Esophagus mucosa (tissue), 1 donor: Measurements from ENCODE around the gene GCLC. TPM values are rescaled to one million over a fixed set of nuclear protein-coding genes. Genes with fewer than 3 reads are reported as not detected.
"Not testable (repeated sequence)": the region's sequence is repeated elsewhere in the genome, so short reads cannot be mapped to it uniquely, and the experiment has no call there.

Source experiments
- ATAC-seq: fragments of 200-7000 bp; cut with Tn5 transposase; one replicate; pipeline ENCODE4 v1.9.1; 2020
- total RNA-seq: library from RNA; stranded (reverse); gene quantifications from one replicate; pipeline ENCODE4 v1.2.4, GENCODE V29; 2023
- donor health status: DM: yes; HTN: yes; CAD: no.

The GCLC gene
- total RNA-seq, 1 donor from 2014 or later: 24.5 TPM

DNA sequence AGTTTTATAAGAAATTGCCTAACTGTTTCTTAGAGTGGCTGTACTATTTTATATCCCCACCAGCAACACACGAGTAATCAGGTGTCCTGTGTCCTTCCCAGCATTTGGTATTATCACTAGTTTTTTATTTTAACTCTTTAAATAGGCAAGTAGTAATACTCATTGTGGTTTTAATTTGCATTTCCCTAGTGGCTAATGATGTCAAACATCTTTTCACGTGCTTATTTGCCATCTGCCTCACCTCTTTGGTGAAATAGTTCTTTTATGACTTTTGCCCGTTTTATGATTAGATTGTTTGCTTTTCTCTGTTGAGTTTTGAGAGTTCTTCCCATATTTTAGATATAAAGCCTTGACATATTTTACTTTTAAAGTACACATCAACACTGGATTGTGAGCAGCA lies 57.8 kb downstream of the GCLC start:
- no peak for ATAC-seq

DNA sequence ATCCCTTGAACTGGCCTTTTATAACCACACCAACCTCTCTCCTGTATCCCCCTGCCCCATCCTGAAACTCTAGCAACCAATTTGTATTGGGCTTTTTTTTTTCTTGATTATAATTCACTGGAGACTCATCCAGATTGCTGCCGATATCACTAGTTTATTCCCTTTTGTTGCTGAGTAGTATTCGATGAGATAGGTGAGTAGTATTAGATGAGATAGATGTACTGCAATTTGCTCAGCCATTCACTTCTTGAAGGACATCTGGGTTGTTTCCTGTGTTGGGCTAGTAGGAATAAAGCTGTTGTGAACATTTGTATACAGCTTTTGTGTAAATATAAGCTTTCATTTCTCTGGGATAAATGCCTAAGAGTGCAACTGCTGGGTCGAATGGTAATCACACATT lies 58.2 kb downstream of the GCLC start:
- no peak for ATAC-seq

DNA sequence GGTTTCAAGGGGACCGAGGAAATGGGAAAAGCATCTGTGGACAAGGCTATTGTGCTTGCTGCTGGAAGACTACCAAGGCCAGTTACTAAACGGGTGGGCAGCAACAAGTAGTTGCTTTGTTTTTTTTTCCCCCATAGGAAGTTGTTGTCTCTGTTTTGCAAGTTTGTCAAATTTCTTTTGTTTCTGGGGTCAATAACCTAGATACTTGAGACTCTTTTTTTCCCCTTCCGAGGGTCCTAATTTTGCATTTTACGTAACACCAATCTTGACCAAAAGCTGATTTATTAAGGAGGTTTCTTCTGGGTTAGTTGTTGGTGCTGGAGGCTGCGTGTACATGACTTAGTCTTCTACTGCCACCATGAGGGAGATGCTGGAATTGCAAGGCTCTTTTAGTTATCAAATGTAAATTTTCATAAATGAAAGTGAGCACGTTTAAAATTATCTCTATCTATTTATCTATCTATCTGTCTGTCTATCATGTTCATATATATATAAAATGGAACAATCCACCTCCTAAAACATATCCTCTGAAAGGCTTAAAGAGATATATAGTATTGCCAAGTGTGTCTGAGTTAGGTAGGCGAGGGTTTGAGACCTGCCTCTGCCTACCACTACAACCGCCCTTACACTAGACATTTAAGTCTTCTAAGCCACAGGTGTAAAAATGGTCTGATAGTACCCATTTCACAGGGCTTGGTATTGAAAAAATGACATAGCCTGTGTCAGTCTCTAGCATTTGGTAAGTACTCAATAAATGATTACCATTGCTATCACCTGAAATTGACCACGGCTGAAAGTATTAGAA lies 60.2 kb downstream of the GCLC start:
- peak; percentile 72 for ATAC-seq

DNA sequence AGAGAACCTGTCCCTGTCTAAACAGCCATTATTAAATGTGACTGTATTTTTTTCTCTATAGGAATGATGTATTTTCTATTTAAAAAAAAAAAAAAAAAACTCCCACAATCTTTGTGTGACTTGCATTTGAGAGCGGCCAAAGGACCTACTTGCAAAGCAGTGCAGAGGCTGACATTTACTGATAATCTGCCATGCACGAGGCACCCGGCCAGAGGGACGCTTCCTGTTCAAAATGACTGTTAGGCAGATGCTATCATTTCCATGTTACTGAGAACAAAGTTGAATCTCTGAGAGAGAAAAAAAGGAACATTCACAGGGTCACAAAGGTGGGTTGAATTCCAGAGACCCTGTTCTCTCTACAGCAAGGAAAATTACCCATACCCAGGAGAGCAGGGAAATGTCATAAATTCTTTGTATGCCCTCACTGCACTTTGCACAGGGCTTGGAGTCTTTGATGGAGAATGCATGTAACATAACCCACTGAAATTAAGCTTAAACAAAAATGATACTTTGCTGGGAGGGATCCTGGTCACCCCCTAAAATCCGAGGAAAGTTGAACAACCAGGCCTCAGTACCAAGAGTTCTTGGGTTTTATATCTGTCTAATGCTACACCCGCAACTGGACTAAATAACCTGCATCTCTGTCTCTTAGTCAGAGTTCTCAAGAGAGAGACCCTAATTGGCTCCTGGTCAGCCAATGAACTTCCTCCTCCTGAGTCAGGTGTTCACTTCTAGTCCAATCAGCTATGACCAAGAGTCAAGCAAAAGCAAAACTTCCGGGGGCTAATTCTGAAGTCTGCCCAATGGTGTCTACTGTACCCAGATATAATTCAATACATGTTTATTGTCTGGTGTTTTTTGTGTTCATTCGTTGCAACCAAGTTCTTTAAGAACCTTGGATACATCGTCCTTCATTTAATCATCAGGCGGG lies 61.2 kb downstream of the GCLC start:
- ATAC-seq: no peak

DNA sequence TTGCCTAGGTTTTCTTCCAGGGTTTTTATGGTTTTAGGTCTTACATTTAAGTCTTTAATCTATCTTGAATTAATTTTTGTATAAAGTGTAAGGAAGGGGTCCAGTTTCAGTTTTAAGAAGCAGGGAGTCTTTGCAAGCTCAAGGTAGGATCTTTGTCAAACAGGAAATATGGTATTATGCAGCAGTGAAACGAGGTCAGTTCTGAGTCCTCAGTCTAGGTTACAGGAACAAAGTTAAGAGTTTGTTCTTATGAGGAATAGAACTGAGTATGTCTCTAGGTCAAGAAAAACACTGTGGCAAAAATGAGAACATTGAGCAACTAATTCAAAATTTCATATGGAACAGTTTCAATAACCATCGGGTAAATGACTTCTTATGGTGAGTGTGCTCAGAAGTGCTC lies 63.6 kb downstream of the GCLC start:
- no peak for ATAC-seq

DNA sequence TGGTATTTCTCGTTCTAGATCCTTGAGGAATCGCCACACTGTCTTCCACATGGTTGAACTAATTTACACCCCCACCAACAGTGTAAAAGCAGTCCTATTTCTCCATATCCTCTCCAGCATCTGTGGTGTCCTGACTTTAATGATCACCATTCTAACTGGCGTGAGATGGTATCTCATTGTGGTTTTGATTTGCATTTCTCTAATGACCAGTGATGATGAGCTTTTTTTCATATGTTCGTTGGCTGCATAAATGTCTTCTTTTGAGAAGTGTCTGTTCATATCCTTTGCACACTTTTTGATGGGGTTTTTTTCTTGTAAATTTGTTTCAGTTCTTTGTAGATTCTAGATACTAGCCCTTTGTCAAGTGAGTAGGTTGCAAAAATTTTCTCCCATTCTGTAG lies 64.1 kb downstream of the GCLC start:
- ATAC-seq: not testable (repeated sequence)

DNA sequence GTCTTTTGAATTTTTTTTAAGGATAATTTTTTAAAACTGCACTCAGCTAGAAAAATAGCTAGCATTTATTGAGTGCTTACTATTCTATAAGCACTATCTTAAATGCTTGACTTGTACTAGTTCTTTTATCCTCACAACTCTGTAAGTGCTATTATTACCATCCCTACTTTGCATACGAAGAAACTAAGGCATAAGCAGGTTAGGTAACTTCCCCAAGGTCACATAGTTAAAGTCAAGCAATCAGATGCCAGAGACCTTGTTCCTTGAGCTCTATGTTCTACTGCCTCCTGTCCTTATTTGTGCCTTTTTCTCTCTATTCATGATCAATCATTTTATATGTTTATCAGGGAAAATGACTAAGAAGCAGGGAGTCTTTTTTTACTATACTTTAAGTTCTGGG lies 65.0 kb downstream of the GCLC start:
- ATAC-seq: no peak

DNA sequence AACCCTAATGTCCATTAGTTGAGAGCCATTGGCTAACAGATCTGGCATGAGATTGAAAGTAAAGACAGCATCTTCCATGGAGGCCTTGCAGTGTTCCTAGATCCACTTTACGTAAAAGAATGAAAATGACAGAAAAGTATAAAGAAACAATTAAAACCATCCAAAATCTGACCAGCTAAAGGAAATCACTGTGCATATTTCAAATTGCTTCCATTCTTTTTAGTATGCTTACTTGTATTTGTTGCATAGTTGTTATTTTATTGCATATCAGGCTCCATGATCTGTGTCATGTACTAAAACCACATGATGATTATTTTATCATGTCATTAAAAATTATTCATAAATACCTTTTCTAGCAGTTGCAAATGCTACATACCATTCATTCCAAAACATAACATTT lies 67.9 kb downstream of the GCLC start:
- no peak for ATAC-seq

DNA sequence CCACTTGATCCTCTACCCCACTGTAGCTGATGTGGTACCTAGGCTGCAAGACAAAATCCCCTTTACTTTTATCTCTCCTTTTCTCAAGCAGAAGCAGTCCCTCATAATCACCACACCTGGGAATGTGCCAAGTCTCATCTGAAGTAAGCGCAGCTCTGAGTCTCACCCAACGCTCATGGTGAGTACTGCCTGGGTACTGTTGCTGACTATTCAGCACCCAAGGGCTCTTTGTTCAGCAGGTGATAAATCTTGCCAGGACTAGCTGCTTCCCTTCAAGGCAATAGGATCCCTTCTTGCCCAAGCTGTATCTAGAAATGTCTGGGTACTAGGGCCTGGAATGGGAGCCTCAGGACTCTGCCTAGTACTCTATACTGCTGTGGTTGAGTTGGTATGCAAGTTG lies 70.9 kb downstream of the GCLC start:
- ATAC-seq: no peak

DNA sequence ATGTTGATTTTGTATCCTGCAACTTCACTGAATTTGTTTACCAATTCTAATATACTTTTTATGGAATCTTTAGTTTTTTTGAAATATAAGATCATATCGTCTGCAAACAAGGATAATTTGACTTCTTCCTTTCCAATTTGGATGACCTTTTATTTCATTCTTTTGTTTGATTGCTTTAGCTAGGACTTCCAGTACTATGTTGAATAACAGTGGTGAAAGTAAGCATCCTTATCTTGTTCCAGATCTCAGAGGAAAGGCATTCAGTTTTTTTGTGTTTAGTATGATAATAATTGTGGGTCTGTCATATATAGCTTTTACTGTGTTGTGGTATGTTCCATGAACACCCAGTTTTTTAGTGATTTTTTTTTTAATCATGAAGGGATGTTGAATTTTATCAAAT lies 75.7 kb downstream of the GCLC start:
- no peak for ATAC-seq

DNA sequence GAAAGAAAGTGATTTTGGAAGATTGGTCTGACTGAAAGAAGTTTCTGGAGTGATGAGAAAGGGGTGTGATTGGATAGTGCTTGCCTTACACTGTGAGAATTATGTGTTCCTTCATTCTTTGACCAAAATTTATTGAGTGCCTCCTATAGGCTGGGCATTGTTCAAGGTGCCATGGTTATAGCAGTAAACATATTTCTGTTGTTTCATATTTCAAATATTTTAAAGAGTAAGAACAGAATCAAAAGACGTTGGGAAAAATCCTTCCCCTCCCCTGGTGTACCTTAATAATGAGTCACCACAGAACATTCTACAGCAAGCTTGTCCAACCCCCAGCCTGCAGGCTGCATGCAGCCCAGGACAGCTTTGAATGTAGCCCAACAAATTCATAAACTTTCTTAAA lies 78.6 kb downstream of the GCLC start:
- no peak for ATAC-seq

DNA sequence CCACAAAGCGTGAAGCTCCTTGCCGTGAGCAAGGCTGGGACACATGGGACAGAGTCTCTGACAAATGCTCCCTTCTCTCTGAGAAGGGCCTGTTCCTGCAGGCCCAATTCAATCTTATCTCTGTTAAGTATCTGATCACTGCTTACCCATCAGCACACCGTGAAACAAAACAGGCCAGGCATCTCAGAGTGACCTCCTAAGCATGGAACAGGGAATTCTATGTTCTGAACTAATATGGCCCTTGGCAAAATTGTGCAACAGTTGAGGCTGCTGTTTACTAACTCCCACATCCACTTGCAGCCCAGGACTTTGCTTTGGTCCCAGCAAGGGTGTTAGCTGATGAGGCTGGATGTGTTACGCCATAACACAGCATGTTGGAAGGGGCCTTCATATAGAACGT lies 79.2 kb downstream of the GCLC start:
- ATAC-seq: no peak

DNA sequence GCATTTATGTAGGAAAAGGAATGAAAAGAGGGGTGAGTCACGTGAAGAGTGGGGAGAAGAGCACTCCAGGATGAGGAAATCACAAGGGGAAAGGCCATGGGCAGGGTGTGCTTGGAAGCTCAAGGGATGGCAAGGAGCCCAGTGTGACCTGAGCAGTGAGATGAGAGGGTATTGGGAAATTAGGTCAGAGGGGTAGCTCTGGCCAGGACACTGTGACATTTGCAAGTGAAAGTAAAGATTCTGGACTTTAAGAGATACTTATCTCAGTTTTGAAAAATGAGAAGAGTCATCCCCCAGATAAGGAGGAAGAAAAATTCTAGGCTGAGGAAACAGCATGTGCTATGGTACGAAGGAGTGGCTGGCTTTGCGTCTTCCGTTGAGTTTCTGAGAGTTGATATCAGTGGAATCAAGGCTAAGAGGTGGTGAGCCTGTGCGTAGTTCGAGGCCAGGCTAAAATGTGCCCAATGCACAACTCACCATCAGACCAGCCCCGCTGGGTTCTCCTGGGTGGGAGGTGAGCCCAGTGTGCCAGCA lies 79.9 kb downstream of the GCLC start:
- ATAC-seq: no peak

DNA sequence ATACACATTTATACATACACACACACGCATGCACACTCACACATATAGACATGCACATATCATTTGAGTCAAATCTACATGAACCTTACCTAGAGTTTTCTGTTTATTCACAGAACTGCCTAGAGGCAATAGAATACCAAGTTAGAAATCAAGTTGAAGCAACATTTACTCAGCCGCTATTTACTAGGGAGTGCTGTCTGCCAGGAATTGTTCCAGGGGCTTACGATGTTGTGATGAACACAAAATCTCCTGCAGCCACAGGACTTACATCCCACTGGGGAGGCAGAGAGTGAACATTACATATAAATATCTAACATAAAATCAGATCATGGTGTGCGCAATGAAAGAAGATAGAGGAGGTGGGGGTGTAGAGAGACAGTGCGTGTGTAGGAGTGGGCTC lies 80.4 kb downstream of the GCLC start:
- no peak for ATAC-seq

DNA sequence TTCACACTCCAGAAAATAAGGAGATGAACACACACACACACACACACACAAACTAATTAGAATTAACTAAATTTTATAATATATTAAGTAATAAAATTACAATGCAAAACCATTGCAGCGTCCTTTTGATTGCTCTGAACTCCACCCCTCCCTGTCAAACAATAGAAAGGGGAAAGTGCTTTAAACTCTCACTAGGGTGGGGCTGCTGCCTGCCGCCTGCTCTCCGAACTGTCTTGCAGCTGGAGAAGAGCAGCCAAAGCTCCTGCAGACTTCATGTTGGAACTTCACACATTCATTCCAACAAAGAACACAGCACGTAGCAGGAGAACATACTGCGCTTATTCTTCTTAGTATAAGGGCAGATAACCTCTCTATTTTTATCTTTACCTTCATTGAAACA lies 83.2 kb downstream of the GCLC start:
- ATAC-seq: peak; percentile 69

DNA sequence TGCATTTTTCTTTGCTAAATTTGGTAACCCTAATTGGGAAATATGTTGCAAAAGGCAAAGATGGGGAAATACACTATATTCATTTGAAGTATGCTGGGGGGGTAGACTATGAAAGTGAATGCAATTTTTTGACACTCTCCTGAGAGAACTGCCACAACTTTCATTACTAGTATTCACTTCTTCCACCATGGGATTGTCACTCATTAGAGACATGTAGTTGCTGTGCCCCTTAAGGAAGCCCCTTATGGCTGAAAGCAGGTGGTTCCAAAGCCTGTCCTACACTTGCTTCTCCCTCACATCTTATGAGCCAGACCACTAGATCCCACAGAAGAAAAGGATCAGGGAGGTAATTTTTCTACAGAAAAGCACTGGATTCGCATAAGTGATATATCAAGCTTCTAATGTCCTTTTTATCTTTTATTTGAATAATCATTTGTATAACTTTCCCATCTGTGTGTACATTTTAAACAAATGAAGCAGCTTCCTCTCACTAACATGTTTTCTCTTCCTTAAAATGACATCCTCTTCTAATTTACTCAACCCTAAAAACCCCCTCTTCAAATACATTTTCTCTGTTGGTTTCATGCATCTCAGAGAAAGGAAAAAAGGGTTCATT lies 83.8 kb downstream of the GCLC start:
- ATAC-seq: no peak

DNA sequence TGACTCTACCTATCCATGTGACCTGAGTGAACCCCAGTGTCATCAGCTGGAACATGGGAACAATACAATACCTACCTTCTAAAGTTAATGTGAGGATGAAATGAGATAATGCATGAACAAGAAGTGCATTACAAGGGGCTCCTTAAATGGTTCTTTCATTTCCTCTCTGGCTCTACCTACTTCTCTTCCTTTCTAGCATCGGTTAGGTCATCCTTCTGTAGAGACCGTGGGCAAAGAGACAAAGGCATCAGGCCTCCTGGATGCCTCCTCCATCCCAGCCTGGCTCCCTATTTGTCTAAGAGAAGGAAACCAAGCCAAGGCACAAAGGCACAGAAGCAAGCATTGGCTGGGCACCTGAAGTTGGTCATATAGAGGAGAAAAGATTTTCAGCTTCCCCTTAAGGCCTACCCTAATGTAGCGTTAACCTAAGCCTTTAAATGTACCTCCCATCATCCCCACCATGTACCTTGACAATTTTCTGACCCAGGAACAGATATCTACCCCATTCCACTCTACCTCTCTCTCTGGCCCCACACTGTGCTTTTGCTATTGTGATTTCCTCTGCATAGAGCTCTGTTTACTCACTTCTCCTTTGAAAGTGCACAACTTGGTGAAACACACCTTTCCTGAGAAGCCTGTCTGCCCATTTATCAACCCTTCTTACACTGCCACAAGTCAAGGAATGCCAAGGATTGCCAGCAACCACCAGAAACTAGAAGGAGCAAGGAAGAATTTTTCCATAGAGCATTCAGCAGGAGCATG lies 86.6 kb downstream of the GCLC start:
- no peak for ATAC-seq

DNA sequence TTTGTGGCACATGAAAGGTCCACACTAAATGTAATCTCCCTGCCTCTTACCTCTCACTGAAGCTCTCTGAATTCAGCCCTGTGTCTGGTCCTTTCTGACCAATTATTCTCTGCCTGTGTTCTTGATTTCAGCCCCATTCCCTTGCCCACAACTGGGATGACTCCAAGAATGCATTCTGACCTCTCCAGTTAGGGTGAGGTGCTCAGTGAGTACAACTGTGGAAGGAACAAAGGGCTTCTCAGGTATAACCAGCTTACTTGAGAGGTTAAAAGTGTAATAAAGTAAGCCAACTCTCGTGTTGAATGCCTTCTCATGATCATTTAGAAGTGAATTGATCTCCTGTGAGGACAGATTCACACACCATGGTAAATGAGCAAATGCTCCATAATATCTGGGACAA lies 88.1 kb downstream of the GCLC start:
- no peak for ATAC-seq

DNA sequence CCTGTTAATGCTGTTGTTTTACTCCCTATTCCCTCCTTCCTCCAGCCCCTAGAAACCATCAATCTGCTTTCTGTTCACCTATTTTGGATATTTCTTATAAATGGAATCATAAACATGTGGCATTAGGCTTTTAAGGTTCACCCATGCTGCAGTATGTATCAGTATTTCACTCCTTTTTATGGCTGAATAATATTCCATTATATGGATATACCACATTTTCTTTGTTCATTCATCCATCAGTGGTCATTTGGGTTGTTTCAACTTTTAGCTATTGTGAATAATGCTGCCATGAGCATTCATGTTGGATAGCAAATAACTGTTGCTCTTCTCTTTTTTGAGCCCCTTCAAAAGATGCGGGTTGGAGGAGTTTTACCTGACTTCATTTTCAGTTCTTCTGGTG lies 89.2 kb downstream of the GCLC start:
- no peak for ATAC-seq

DNA sequence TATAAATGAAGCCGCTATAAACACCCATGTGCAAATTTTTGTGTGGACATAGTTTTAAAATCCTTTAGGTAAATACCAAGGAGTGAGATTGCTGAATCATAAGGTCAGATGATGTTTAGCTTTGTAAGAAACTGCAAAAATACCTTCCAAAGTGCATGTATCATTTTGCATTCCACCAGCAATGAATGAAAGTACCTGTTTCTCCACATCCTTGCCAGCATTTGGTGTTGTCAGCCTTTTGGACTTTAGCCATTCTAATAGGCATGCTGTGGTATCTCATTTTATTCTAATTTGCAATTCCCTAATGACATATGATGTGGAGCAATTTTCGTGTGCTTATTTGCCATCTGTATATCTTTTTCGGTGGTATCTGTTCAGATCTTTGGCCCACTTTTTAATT lies 93.7 kb downstream of the GCLC start:
- no peak for ATAC-seq

DNA sequence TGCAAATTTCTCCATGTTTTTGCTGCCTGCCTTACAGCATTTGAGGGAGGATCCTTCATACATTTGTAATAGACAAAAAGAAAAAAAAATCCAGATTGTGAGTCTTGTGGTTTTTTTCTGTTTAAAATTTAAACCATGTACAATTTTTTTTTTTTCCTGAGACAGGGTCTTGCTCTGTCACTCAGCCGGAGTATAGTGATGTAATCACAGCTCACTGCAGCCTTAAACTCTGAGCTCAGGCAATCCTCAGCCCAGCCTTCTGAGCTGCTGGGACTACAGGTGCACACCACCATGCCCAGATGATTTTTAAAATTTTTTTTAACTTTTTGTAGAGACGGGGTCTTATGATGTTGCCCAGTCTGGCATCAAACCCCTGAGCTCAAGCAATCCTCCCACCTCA lies 97.0 kb downstream of the GCLC start:
- no peak for ATAC-seq
